Mucosa of descending colon (tissue), 3 donors: ENCODE data around the gene DMRTB1. TPM values are rescaled to one million over a fixed set of nuclear protein-coding genes. Genes with fewer than 3 reads are reported as not detected.

ENCODE experiments used
- ATAC-seq: fragments of 200-7000 bp; cut with Tn5 transposase; one replicate; pipeline ENCODE4 v1.9.1; 2020; ENCODE audit warnings: mild to moderate bottlenecking, moderate library complexity
- DNase-seq, 3 donors: peaks; one replicate each; pipeline ENCODE4 v3.0.0-alpha.2; 2020
- H3K36me3 ChIP-seq: fragments of 200-600 bp; one replicate; pipeline ENCODE4 v1.8.0; 2021; ENCODE audit warnings: low read depth, mild to moderate bottlenecking
- H3K4me1 ChIP-seq: fragments of 200-600 bp; one replicate; pipeline ENCODE4 v1.8.0; 2021; ENCODE audit warnings: low read depth, mild to moderate bottlenecking
- H3K4me3 ChIP-seq: fragments of 200-600 bp; one replicate; pipeline ENCODE4 v1.8.0; 2021; ENCODE audit warnings: mild to moderate bottlenecking
- H3K9me3 ChIP-seq: fragments of 200-600 bp; one replicate; pipeline ENCODE4 v1.8.0; 2021; ENCODE audit warnings: mild to moderate bottlenecking
- intact Hi-C, 2 donors: fragments of 100-400 bp; cut with DNase I in 1 of 2; cut with micrococcal nuclease in 1 of 2; formaldehyde crosslinking; loops; one replicate each; pipeline versions ENCODE4 v1.11.0 to v1.11.1; 2022; cut with DNase I, micrococcal nuclease
- total RNA-seq, 3 donors: library from RNA; stranded (reverse); fragmentation: NEBNext Ultra II Directional in 2 of 3; extraction: Animal tissue kit (Norgen Biotek cat#: 25700) in 2 of 3; gene quantifications; one replicate each; pipeline versions ENCODE4 v1.2.1 to v1.2.4, GENCODE V29; 2021 to 2023
- TF ChIP-seq, protein P1 (sequence below): fragments of 200-600 bp; IDR thresholded peaks from one replicate; pipeline ENCODE4 v1.8.0; 2022; ENCODE audit warnings: antibody characterized with exemption, mild to moderate bottlenecking
- donor health status: DM: no; HTN: no; CAD: no; lungs with moderate emphysema.
- donor health status: DM: no; HTN: no; CAD: no.
- donor health status: DM: no; HTN: yes; CAD: no.

The DMRTB1 gene
- total RNA-seq, 3 donors from 2014 or later, result not detected

DNA sequence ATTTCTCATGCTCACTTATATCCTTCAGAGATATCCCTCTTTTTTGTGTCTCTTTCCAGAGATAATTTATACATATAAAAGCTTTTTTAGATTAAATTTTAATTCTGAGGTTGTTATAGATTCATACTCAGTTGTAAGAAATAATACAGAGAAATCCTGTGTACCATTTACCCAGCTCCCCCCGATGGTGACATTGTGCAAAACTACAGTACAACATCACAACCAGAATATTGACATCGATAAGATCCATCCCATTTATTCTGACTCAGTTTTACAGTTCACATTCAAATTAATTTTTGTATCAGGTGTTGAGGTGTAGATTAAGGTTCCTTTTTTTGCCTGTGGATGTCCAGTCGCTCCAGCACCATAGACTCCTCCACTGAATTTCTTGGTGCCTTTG is 14.3 kb downstream of the DMRTB1 start:
- no peaks in the 10 kb centered on the region for H3K4me1 ChIP-seq
- TF ChIP-seq, protein P1, sequence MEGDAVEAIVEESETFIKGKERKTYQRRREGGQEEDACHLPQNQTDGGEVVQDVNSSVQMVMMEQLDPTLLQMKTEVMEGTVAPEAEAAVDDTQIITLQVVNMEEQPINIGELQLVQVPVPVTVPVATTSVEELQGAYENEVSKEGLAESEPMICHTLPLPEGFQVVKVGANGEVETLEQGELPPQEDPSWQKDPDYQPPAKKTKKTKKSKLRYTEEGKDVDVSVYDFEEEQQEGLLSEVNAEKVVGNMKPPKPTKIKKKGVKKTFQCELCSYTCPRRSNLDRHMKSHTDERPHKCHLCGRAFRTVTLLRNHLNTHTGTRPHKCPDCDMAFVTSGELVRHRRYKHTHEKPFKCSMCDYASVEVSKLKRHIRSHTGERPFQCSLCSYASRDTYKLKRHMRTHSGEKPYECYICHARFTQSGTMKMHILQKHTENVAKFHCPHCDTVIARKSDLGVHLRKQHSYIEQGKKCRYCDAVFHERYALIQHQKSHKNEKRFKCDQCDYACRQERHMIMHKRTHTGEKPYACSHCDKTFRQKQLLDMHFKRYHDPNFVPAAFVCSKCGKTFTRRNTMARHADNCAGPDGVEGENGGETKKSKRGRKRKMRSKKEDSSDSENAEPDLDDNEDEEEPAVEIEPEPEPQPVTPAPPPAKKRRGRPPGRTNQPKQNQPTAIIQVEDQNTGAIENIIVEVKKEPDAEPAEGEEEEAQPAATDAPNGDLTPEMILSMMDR, result no peak
- H3K9me3 ChIP-seq, result no peaks in the 10 kb centered on the region
- intact Hi-C loops, result no loop called here
- DNase-seq, result peak in 1 of 3 donors; percentile 11
- ATAC-seq, result no peak
- H3K36me3 ChIP-seq, result no peaks in the 10 kb centered on the region
- no peak overlapping the region for H3K4me3 ChIP-seq

DNA sequence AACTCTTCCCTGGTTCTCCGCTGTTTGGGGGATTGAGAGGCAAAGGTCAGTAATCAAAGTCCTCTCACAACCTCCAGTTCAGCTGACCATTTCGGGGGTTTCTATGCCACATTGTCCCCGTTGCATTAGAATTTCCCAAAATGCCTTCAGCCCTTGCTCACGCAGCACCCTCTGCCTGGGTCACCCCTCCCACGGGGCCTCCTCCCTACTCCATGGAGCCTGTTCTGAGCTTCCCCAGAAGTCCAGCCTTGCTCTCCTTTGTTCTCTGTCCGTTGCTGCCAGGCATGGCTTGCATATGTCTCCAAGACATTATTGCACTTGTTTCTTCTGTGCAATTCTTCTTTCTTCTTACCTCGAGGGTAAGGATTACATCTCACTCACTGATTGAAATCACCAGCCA is 16.5 kb downstream of the DMRTB1 start:
- DNase-seq, result no peak
- Histone ChIP-seq H3K9me3 (no peaks in the 10 kb centered on the region), H3K4me1 (no peaks in the 10 kb centered on the region), H3K36me3 (no peaks in the 10 kb centered on the region), H3K4me3 (no peak overlapping the region)
- intact Hi-C loops, result no loop called here
- no peak for ATAC-seq
- TF ChIP-seq, protein P1, result no peak

DNA sequence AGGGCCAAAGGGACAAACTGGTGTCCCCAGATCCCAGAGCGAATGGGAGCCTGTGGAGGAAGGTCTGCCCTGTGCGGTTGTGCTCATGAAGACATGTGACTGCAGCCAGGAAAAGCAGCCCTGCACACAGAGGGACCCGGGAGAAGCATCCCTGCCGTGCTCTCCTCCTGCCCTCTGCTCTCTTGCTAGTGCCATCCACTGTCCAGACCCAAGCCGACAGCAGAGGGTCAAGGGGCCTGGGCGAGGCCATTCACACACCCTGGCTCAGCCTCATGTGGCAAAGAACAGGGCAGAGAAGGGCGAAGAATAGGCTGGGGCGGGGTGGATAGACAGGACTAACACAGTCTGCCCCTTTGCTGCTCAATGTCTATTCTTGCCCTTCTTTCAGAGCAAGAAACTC is 17.4 kb downstream of the DMRTB1 start:
- Histone ChIP-seq H3K9me3 (no peaks in the 10 kb centered on the region), H3K36me3 (no peaks in the 10 kb centered on the region), H3K4me1 (no peaks in the 10 kb centered on the region), H3K4me3 (no peak overlapping the region)
- DNase-seq (no peak), ATAC-seq (no peak)
- intact Hi-C loops, result no loop called here
- TF ChIP-seq, protein P1, result no peak

DNA sequence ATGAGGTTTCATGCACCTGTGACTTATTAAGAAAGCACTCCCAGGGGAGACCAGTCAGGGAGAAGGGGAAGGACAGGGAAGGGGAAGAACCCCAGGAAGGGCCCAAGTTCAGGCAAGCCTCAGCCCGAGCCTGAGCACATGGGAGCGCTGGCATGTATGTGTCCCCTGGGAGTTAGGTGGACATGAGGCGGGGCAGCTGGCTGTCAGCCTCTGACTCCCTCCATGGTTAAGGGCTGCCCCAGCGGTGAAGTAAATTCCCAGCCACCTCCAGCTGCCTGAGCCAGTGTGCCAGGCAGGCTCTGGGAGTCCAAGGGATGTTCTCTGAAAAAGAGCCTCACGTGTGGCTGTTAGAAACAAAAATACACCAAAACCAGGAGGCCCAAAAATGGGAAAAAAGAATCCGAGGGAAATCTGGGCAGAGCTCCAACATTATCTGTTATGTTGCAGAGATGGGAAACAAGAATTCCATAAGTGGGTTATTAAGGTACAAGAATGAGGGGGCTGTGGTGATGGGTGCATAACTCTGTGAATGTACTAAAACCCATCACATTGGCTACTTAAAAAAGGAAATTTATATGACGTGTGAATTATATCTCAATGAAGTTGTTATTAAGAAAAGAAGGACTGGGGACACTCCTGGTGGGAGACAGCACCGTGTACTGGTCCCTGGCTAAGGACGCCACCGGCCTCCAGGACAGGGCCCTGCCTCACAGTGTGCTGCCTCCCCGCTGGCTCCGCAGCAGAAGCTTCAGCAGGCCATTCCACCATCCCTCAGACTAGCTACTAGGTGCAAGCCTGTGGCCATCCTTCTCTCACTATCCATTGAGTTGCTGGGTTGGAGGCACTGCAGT is 18.7 kb downstream of the DMRTB1 start:
- H3K36me3 ChIP-seq, result no peaks in the 10 kb centered on the region
- H3K4me3 ChIP-seq, result no peak overlapping the region
- TF ChIP-seq, protein P1, result no peak
- intact Hi-C loops, result no loop called here
- no peaks in the 10 kb centered on the region for H3K9me3 ChIP-seq
- H3K4me1 ChIP-seq, result no peaks in the 10 kb centered on the region
- DNase-seq (no peak), ATAC-seq (no peak)

DNA sequence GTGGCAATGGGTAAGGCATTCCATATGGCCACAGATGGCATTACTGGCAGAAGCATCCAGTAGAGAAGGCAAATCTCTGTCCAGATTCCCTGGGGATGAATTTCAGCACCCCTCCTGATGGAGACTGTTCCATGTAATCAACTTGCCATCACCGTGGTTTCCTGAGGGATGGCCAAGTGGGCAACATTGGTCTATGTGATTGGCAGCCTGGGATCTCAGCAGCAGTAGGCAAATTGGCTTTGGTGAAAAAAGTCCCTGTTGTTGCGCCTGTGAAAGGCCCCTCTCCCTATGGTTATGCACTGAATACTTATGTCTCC is 19.3 kb downstream of the DMRTB1 start:
- TF ChIP-seq, protein P1, result no peak
- H3K36me3 ChIP-seq, result no peaks in the 10 kb centered on the region
- H3K4me3 ChIP-seq, result no peak overlapping the region
- ATAC-seq (no peak), DNase-seq (no peak)
- no peaks in the 10 kb centered on the region for H3K9me3 ChIP-seq
- intact Hi-C loops, result no loop called here
- H3K4me1 ChIP-seq, result no peaks in the 10 kb centered on the region
